GM12878 (cell line): ENCODE results near the gene IMMP2L.

ENCODE experiments used
- ASH2L ChIP-seq: fragments of 300-600, 200-600 bp; sonication (generic); IDR thresholded peaks from 2 replicates; pipeline ENCODE4 v1.6.1; 2017; ENCODE audit warnings: low read depth, mild to moderate bottlenecking, borderline replicate concordance
- DPF2 ChIP-seq: fragments of 450-650 bp; IDR thresholded peaks from 2 replicates; pipeline ENCODE4 v1.6.1; 2017; ENCODE audit warnings: mild to moderate bottlenecking
- EGR1 ChIP-seq, 2 experiments: IDR thresholded peaks; 1 replicate in 1 of 2; 2 replicates in 1 of 2; pipeline ENCODE4 v1.6.1; 2011 to 2012; ENCODE audit warnings: low read depth in 2 of 2, low read length in 2 of 2, borderline replicate concordance in 1 of 2, mild to moderate bottlenecking in 1 of 2, moderate library complexity in 1 of 2
- SREBF2 ChIP-seq: IDR thresholded peaks from 2 replicates; pipeline ENCODE4 v1.6.1; 2012; ENCODE audit warnings: mild to moderate bottlenecking, low read length
- TF ChIP-seq, protein P1 (sequence below), 3 experiments: IDR thresholded peaks in 2 of 3; conservative IDR thresholded peaks in 1 of 3; 2 replicates each; pipeline ENCODE4 v1.5.1; 2011; ENCODE audit warnings: low read depth in 3 of 3, low read length in 3 of 3, mild to moderate bottlenecking in 3 of 3, control low read depth in 2 of 3, moderate library complexity in 2 of 3, inconsistent platforms in 1 of 3, mixed read lengths in 1 of 3; ENCODE audit not compliant: control insufficient read depth in 2 of 3, insufficient read depth in 1 of 3; ENCODE audit errors: extremely low read depth in 1 of 3
- TF ChIP-seq, protein P2 (sequence below): IDR thresholded peaks from 2 replicates; pipeline ENCODE4 v1.6.1; 2011; ENCODE audit warnings: low read depth, mild to moderate bottlenecking, low read length, moderate library complexity, borderline replicate concordance; ENCODE audit errors: extremely low read depth
- TF ChIP-seq, protein P3 (sequence below): fragments of 450-650 bp; IDR thresholded peaks from 2 replicates; pipeline ENCODE4 v1.6.1; 2016; ENCODE audit warnings: mild to moderate bottlenecking

DNA sequence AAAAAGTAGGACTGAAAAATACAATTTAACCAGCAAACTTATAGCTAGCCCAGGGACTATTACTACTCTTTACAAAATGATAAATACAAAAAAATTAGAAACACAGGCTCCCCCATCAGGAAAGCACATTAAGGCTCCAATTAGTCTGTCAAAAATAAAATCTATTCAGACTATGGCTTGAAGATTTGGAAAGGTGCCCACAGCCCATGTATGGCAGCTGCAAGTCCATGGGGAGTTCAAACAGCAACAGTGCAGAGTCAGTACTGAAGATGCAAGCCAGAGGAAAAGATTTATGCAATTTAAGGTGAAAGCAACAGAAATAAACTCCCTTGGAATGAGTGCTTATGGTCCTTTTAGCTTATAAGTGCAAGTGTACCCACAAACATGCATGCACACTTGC, 29.7 kb downstream of the IMMP2L start:
- no peak for TF ChIP-seq DPF2
- no peak for TF ChIP-seq ASH2L
- TF ChIP-seq, protein P1, sequence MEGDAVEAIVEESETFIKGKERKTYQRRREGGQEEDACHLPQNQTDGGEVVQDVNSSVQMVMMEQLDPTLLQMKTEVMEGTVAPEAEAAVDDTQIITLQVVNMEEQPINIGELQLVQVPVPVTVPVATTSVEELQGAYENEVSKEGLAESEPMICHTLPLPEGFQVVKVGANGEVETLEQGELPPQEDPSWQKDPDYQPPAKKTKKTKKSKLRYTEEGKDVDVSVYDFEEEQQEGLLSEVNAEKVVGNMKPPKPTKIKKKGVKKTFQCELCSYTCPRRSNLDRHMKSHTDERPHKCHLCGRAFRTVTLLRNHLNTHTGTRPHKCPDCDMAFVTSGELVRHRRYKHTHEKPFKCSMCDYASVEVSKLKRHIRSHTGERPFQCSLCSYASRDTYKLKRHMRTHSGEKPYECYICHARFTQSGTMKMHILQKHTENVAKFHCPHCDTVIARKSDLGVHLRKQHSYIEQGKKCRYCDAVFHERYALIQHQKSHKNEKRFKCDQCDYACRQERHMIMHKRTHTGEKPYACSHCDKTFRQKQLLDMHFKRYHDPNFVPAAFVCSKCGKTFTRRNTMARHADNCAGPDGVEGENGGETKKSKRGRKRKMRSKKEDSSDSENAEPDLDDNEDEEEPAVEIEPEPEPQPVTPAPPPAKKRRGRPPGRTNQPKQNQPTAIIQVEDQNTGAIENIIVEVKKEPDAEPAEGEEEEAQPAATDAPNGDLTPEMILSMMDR (IDR thresholded peaks at IDR 0.05 in 2 of 3, conservative IDR thresholded peaks at IDR 0.05 in 1 of 3; ENCODE audit: control insufficient read depth in 2 of 3, extremely low read depth in 1 of 3, insufficient read depth in 1 of 3, low read depth in 3 of 3, low read length in 3 of 3) = no peak
- TF ChIP-seq, protein P2, sequence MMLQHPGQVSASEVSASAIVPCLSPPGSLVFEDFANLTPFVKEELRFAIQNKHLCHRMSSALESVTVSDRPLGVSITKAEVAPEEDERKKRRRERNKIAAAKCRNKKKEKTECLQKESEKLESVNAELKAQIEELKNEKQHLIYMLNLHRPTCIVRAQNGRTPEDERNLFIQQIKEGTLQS = no peak
- TF ChIP-seq SREBF2 = no peak
- TF ChIP-seq EGR1 (IDR thresholded peaks at IDR 0.05; ENCODE audit: borderline replicate concordance in 1 of 2, low read depth in 2 of 2, low read length in 2 of 2) = no peak
- TF ChIP-seq, protein P3, sequence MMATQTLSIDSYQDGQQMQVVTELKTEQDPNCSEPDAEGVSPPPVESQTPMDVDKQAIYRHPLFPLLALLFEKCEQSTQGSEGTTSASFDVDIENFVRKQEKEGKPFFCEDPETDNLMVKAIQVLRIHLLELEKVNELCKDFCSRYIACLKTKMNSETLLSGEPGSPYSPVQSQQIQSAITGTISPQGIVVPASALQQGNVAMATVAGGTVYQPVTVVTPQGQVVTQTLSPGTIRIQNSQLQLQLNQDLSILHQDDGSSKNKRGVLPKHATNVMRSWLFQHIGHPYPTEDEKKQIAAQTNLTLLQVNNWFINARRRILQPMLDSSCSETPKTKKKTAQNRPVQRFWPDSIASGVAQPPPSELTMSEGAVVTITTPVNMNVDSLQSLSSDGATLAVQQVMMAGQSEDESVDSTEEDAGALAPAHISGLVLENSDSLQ = no peak
